Measurements from ENCODE around the gene RFC1.
"Not testable (repeated sequence)": the region's sequence is repeated elsewhere in the genome, so short reads cannot be mapped to it uniquely, and the experiment has no call there.

The RFC1 gene

GRCh38 chr4:39394706-39395105 lies 28.5 kb upstream of the RFC1 start:
- TF ChIP-seq, protein P1, sequence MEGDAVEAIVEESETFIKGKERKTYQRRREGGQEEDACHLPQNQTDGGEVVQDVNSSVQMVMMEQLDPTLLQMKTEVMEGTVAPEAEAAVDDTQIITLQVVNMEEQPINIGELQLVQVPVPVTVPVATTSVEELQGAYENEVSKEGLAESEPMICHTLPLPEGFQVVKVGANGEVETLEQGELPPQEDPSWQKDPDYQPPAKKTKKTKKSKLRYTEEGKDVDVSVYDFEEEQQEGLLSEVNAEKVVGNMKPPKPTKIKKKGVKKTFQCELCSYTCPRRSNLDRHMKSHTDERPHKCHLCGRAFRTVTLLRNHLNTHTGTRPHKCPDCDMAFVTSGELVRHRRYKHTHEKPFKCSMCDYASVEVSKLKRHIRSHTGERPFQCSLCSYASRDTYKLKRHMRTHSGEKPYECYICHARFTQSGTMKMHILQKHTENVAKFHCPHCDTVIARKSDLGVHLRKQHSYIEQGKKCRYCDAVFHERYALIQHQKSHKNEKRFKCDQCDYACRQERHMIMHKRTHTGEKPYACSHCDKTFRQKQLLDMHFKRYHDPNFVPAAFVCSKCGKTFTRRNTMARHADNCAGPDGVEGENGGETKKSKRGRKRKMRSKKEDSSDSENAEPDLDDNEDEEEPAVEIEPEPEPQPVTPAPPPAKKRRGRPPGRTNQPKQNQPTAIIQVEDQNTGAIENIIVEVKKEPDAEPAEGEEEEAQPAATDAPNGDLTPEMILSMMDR (IDR thresholded peaks at IDR 0.05; ENCODE audit: insufficient read depth, low read length, poor library complexity, severe bottlenecking), result no peak
- no peak for DNase-seq (ENCODE audit: extremely low read depth, insufficient read length)
- no peaks in the 10 kb centered on the region for H3K36me3 ChIP-seq (ENCODE audit: control insufficient read depth, insufficient read depth, low read length)
- no peak overlapping the region for H3K4me3 ChIP-seq (replicated peaks; ENCODE audit: low read depth, low read length)
- no peaks in the 10 kb centered on the region for H3K27me3 ChIP-seq (replicated peaks; ENCODE audit: control insufficient read depth, insufficient read depth, low read length)

- H3K4me3 ChIP-seq (replicated peaks; ENCODE audit: low read depth, low read length), result no peak overlapping the region
- H3K27me3 ChIP-seq (replicated peaks; ENCODE audit: control insufficient read depth, insufficient read depth, low read length), result no peaks in the 10 kb centered on the region
- DNase-seq (ENCODE audit: extremely low read depth, insufficient read length), result no peak
- no peaks in the 10 kb centered on the region for H3K36me3 ChIP-seq (ENCODE audit: control insufficient read depth, insufficient read depth, low read length)
- TF ChIP-seq, protein P1 (IDR thresholded peaks at IDR 0.05; ENCODE audit: insufficient read depth, low read length, poor library complexity, severe bottlenecking), result no peak
These were observed 24.4 kb upstream of the RFC1 start for GRCh38 chr4:39390603-39391002.

- TF ChIP-seq, protein P1 (IDR thresholded peaks at IDR 0.05; ENCODE audit: insufficient read depth, low read length, poor library complexity, severe bottlenecking), result no peak
- DNase-seq (ENCODE audit: extremely low read depth, insufficient read length), result no peak
- H3K36me3 ChIP-seq (ENCODE audit: control insufficient read depth, insufficient read depth, low read length), result no peaks in the 10 kb centered on the region
- no peak overlapping the region for H3K4me3 ChIP-seq (replicated peaks; ENCODE audit: low read depth, low read length)
- no peaks in the 10 kb centered on the region for H3K27me3 ChIP-seq (replicated peaks; ENCODE audit: control insufficient read depth, insufficient read depth, low read length)
These were observed 18.4 kb upstream of the RFC1 start for GRCh38 chr4:39384563-39384962.

GRCh38 chr4:39383690-39384089 lies 17.5 kb upstream of the RFC1 start:
- Histone ChIP-seq H3K27me3 (replicated peaks; ENCODE audit: control insufficient read depth, insufficient read depth, low read length) (no peaks in the 10 kb centered on the region), H3K36me3 (ENCODE audit: control insufficient read depth, insufficient read depth, low read length) (no peaks in the 10 kb centered on the region), H3K4me3 (replicated peaks; ENCODE audit: low read depth, low read length) (no peak overlapping the region)
- no peak for DNase-seq (ENCODE audit: extremely low read depth, insufficient read length)
- TF ChIP-seq, protein P1 (IDR thresholded peaks at IDR 0.05; ENCODE audit: insufficient read depth, low read length, poor library complexity, severe bottlenecking), result no peak

DNA sequence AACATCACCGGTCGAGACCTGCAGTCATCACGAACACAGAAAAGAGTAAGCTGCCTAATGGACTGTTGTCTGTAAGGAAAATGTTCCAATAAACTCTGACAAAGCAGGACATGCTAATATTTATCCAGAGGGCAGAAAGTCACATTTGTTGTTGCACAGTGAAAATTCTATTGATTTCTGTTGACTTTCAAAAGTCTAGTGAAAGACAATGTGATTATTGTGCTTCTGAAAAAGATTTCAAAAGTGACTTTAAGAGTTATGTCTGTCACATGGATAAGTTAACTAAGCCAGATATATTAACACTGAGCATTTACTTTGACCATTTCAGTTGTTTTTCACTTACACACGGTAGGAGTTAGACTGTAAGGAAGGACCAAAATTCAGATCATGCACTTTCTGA lies 9.3 kb upstream of the RFC1 start:
- TF ChIP-seq, protein P1 (IDR thresholded peaks at IDR 0.05; ENCODE audit: insufficient read depth, low read length, poor library complexity, severe bottlenecking), result no peak
- Histone ChIP-seq H3K36me3 (ENCODE audit: control insufficient read depth, insufficient read depth, low read length) (no peaks in the 10 kb centered on the region), H3K27me3 (replicated peaks; ENCODE audit: control insufficient read depth, insufficient read depth, low read length) (no peaks in the 10 kb centered on the region), H3K4me3 (replicated peaks; ENCODE audit: low read depth, low read length) (no peak overlapping the region)
- no peak for DNase-seq (ENCODE audit: extremely low read depth, insufficient read length)

- not testable (repeated sequence) for H3K4me3 ChIP-seq (replicated peaks; ENCODE audit: low read depth, low read length); DNase-seq (ENCODE audit: extremely low read depth, insufficient read length); H3K27me3 ChIP-seq (replicated peaks; ENCODE audit: control insufficient read depth, insufficient read depth, low read length); H3K36me3 ChIP-seq (ENCODE audit: control insufficient read depth, insufficient read depth, low read length)
These were observed 5.0 kb upstream of the RFC1 start for GRCh38 chr4:39371209-39371608.
